ENCODE measurements around the gene PLD5.
"Not testable (repeated sequence)": the region's sequence is repeated elsewhere in the genome, so short reads cannot be mapped to it uniquely, and the experiment has no call there.

Gene PLD5

DNA sequence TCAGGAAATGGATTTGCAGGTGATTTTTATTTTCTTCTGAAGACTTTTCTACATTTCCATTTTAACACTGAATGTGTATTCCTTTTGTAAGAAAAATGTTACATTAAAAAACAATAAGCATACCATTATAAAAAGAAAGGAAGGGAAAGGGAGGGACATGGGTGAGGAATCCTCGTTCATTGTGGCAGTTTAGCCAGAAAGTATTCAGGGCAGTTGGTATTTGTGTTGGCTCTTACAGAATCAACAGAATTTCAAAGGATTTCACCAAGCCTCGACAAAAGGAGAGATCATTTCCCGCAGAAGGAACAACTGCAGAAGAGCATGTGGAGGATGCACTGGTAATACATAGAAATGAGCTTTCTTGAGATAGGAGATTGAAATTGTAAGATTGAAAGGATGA lies 35.0 kb downstream of the PLD5 start:
- no peak for DNase-seq (ENCODE audit: low read depth, low spot score)

GRCh38 chr1:242477944-242478343 lies 46.6 kb downstream of the PLD5 start:
- no peak for DNase-seq (ENCODE audit: low read depth, low spot score)

- no peak for DNase-seq (ENCODE audit: low read depth, low spot score)
Observed at GRCh38 chr1:242470774-242471173, 53.7 kb downstream of the PLD5 start.

- no peak for DNase-seq (ENCODE audit: low read depth, low spot score)
Observed at GRCh38 chr1:242468784-242469183, 55.7 kb downstream of the PLD5 start.

DNA sequence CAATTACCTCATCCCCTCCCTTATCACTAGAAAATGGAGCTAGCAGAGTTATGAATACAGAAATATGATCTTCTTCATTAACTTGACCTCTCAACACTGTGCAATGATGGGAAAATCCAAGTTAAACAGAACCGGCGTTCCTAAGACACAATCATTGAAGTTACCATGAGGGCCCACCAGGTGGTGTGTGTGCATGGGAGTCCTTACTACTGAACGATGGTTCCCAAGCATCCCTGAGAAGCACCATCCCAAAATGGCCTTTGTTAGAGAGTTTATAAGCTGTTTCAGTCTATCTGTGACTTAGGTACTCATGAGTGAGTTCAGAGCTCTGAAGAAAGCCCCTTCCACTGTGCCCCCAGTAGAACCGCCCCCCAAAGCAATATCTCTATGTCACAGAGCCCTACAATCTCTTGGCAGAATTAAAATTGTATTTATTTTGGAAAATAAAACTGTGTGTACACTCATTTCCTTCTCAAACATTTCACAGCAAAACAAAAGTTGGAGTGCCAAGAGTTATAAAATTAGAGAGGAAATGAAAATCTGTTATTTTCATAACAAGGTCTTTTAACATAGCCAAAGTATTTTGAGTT lies 56.8 kb downstream of the PLD5 start:
- no peak for DNase-seq (ENCODE audit: low read depth, low spot score)

DNA sequence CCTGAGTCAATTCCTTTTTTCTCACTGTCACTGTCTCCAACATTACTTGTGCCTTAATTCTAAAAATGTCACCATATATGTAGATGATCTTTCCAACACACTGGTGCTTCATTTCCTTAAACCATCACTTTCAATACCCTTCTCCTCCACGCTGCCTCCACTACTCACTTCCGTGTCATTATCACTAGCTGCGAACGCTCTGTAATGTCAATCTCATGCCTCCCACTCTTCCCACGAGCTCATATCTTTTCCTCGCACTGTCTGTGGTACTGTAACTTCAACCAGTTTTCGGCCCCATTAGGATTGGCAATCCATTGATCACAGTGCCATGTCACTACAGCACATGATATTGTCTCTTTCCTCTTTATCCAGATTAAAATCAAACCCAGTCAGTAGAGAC lies 61.6 kb downstream of the PLD5 start:
- DNase-seq (ENCODE audit: low read depth, low spot score): no peak

DNA sequence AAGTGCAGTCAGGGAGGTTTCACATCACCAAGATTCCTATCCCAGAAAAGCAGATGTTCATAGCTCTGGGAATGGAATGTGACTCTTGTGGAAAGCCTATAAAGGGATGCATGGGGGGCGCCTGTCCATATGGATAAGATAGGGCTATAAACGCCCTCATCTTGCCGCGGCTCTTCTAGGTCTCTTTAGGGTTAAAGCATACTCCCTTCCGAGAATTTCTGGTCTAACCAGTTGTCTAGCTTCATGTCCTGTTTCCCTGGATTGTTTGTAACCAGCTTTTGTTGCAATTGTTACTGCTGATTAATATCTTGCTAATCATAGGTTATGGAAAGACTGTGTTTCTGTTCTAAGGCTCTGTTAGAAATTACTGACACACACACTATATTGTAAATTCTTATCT lies 64.8 kb downstream of the PLD5 start:
- not testable (repeated sequence) for DNase-seq (ENCODE audit: low read depth, low spot score)

DNA sequence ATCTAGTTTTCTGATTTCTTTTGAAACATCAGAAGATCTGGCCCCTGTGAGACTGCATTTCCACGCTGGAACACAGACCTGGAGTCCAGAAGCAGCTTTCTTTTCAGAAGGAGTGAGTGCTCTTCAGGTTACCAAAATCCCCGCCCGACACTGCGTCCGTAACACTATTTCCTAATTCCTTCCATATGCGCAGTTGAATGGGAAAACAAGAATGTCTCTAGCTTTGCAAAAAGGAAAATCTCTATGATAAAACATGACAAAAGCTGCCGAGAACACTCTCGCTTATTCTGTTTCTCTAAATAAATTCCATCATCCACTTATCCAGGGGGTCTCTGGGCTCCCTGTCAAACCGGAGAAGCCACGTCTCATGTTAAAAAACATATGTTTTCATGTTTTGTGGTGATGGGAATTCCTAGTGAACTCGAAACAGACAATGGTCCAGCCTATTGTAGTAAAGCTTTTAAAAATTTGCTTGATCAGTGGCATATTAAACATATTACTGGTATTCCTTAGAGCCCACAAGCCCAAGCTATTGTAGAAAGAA lies 67.7 kb downstream of the PLD5 start:
- DNase-seq (ENCODE audit: low read depth, low spot score): no peak

- no peak for DNase-seq (ENCODE audit: low read depth, low spot score)
Observed at GRCh38 chr1:242455052-242455361, 69.5 kb downstream of the PLD5 start.

GRCh38 chr1:242454262-242455051 lies 70.0 kb downstream of the PLD5 start:
- DNase-seq (ENCODE audit: low read depth, low spot score): no peak

DNA sequence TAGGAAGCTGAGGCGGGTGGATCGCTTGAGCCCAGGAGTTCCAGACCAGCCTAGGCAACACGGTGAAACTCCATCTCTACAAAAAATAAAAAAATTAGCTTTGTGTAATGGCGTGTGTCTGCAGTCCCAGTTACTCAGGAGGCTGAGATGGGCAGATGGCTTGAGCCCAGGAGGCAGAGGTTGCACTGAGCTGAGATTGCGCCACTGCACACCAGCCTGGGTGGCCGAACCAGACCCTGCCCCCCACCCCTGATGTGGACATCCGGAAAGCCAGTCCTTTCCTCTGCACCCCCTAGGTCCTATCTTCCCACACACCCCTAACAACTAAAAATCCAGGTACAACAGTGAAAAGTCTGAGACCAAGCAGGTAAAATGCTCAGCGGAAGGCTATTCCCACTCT lies 71.9 kb downstream of the PLD5 start:
- DNase-seq (ENCODE audit: low read depth, low spot score): no peak

DNA sequence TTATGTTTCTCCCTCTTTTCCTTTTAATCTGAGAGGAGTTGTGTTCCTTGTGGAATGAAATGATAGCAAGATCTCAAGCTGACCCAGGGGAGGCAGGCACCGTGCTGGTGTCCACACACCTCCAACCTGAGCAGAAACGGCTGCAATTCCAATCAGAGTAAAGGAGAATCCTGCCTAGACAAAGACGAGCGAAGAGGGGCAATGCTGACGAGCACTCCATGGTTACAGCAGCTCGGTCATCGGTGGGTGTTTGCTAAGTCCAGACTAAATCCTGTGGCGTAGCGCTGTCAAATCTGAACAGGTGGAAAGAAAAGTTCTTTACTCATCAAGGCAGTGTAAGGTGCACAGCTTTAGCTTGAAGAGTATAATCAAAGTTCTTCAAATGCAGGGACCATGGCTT lies 74.8 kb downstream of the PLD5 start:
- no peak for DNase-seq (ENCODE audit: low read depth, low spot score)

GRCh38 chr1:242448910-242449645 lies 75.4 kb downstream of the PLD5 start:
- DNase-seq (ENCODE audit: low read depth, low spot score): no peak

DNA sequence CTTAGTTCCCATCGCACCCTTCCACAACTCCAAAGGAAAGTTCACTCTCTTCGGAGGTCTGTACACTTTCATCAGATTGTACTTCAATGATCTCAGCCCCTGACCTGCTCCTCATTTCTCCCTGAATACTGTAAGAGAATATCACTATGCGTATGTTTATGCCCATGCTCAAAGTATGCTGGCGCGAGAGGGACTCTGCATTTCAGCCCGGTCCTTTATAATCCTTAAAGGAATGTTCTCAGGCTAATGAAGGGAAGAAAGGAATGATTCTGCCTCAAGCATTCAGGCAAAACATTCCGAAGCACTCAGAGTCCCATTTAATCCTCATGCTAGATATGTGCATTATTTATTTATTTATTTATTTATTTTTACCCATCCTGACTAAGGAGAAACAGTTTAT lies 76.8 kb downstream of the PLD5 start:
- no peak for DNase-seq (ENCODE audit: low read depth, low spot score)

GRCh38 chr1:242440757-242441156 lies 83.7 kb downstream of the PLD5 start:
- DNase-seq (ENCODE audit: low read depth, low spot score): no peak

GRCh38 chr1:242435200-242435599 lies 89.3 kb downstream of the PLD5 start:
- DNase-seq (ENCODE audit: low read depth, low spot score): no peak

DNA sequence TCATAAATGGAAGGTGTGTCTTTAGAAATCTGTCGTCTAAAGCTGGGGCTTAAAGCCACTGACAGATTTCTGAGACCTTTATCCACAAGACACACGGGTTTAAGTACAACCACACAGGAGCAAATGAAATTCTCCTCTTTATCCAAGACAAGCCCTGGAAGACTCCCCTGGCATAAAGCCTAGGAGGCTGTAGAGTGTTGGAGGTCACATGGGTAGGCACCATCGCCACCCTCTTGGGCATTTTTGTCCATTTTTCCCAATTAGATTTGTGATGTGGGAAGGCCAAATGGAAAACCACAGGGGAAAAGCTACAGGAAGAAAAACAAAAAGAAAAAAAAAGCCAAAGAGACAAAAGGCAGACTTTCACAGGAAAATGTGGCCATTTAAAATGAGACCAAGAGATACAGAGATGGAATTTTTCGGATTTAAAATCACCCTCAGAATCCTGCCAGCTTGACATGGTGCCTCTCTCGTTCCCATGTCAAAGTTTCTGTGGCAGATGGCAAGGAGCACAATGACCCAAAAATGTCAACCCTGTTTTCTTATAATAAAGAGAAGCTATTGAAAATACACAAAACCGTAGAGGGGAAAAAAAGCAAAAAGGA lies 91.9 kb downstream of the PLD5 start:
- no peak for DNase-seq (ENCODE audit: low read depth, low spot score)

DNA sequence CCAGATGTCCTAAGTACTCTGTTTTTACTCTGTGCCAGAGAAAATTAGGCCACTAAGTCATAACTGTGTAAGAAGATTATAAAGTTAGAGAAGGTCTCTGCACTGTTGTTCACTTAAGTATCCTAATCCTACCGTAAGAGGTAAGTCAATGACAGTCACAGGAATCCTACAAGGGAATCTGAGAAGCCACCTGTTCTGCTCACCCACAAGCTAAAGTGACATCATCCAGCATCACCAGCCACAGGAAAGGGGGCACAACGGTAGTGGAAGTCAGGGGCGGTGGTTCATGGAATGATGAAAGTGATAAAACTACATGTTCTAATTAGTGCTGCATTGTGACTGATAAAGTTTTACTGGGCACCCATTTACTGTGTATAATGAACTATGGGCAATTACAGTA lies 92.7 kb downstream of the PLD5 start:
- DNase-seq (ENCODE audit: low read depth, low spot score): no peak

- no peak for DNase-seq (ENCODE audit: low read depth, low spot score)
Observed at GRCh38 chr1:242430956-242431355, 93.5 kb downstream of the PLD5 start.

GRCh38 chr1:242428399-242429190 lies 95.9 kb downstream of the PLD5 start:
- DNase-seq (ENCODE audit: low read depth, low spot score): no peak

GRCh38 chr1:242427519-242427918 lies 97.0 kb downstream of the PLD5 start:
- no peak for DNase-seq (ENCODE audit: low read depth, low spot score)

Measured in activated CD4-positive, CD25-positive, alpha-beta regulatory T cell treated with anti-CD3 and anti-CD28 coated beads, Interleukin-2, amount 50 U/mL, for 16 hours (primary cell).